NCI-H146 treated with DMSO at 0.1 percent for 48 hours (cell line): ENCODE measurements around the gene STK32B.
"Not testable (repeated sequence)": the region's sequence is repeated elsewhere in the genome, so short reads cannot be mapped to it uniquely, and the experiment has no call there.

Experiments used
- DNase-seq: peaks from one replicate; lab custom pipeline; 2025; ENCODE audit not compliant: unreplicated experiment; lab: John Stamatoyannopoulos, UW

The STK32B gene

GRCh38 chr4:5249727-5250126 is 198.4 kb downstream of the STK32B start:
- no peak for DNase-seq

DNA sequence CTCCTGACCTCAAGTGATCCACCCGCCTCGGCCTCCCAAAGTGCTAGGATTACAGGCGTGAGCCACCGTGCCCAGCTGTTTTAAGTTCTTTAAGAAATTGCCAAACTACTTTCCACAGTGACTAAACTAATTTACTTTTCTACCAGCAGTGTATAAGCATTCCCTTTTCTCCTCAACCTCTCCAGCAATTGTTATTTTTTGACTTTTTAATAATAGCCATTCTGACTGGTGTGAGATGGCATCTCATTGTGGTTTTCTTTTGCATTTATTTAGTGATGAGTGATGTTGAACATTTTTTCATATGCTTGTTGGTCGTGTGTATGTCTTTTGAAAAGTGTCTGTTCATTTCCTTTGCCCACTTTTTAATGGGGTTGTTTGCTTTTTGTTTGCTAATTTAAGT is 199.3 kb downstream of the STK32B start:
- DNase-seq = not testable (repeated sequence)

DNA sequence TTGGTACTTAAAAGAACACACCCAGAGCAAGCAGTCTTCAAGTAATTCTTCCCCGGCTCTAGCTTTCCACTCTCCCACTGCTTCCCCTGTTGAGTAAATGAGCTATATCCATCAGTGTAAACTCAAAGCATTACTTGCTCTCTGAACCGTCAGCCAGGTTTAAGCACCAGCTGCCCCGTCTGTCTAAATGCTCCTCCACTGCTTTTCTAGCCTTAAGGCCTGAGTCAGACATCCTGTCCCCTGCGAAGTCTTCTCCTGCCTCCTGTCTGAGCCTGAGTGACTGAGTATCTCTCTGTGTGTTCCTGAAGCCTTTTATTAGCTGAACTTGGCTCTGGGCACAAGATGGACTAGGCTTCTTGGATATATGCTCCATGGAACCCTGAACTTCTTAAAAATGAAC is 205.1 kb downstream of the STK32B start:
- DNase-seq = no peak

DNA sequence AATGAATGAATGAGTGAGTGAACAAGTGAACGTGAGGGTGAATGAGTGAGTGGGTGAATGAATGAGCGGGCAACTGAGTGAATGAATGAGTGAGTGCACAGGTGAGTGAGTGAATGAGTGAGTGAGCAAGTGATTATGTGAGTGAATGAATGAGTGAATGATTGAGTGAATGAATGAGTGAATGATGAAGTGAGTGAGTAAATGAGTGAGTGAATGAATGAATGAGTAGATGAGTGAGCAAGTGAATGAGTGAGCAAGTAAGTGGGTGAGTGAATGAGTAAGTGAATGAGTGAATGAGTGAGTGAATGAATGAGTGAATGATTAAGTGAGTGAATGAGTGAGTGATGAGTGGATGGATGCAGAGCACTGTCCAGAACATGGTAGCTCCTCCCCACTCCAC is 205.8 kb downstream of the STK32B start:
- no peak for DNase-seq

DNA sequence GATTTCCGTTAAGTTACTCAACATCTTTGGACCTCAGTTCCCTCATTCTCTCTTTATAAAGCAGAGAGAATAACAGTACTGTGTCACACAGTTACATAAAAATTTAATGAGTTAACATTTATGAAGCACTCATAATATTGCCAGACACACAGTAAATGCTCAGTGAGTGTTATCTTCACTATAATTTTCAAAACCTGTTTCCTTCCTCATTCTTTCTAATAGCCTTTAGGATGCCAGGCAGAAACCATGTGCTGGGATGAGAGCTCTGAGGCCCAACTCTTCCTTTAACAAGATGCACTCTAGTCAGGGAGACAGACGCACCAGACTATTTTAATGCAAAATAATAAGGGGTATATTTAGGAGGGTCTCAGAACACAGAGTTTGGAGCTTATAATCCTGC is 208.2 kb downstream of the STK32B start:
- no peak for DNase-seq

DNA sequence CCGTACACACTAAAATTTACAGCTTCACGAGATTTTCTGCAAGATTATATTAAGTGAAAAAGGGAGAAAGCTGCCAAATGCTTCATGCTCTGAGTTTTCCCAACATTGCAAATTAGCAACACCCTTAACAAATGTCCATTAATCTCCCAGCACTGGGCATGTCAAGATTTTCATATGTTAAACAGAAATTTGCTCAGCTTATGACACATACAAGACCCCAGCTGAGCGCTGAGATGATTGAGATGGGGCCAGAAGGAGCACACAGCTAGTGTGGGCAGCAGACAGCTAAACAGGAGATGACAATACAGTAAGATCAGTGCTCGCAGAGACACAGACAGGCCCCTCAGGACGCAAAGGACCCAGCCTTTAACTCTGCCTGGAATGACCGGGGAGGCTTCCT is 208.8 kb downstream of the STK32B start:
- DNase-seq = no peak

DNA sequence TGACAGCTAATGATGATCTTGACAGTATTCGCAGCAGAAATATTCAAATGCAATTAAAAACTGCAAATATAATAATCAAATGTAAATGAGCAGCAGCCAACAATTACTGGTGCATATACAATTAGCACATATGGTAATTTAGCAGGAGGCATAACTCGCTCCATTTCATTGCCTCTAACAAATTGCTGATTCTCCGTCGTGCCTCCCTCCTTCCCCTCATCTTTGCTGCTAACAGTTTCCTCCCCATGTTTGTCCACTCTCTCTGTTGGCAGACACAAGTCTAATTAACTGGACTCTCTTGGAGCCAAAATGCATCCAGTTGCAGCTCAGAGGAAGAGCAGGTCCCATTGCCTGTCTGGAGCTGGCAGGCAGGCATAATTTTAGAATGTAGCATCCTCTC is 210.6 kb downstream of the STK32B start:
- no peak for DNase-seq

DNA sequence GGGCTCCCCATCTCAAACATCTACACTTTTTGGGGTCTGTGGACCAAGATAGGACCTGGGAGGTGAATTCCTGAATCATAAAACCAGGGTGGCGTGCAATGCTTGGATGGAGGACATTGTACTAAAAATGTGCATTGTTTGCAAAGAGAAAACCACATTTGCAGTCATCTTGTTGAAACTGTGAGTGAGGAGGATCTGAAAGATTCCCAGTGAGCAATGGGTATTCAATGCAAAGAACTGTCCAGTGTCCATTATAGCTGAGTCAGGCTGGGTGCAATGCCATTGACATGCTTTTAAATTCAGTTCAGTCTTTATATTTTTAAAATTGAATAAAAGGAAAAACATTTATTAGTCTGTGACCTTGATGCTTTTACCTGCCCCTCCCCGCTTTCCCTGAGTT is 215.7 kb downstream of the STK32B start:
- DNase-seq = no peak

DNA sequence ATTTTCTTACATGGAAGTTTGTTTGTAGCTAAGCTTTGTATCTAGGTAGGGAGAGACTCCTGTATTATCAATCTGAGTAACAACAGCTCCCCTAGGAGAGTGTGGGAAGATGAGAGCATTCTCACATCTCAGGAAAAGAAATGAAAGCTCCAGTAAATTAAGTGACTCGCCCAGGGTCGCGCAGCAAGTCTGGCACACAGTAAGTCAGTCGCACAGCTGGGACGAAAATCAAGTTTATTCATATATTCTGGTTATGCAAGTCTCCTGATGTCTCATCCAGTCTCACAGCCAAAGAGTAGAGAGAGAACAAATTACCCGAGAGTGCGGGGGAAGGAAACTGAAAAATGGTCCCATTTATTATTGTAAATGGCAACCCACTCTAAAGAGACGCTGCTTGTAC is 216.1 kb downstream of the STK32B start:
- no peak for DNase-seq

DNA sequence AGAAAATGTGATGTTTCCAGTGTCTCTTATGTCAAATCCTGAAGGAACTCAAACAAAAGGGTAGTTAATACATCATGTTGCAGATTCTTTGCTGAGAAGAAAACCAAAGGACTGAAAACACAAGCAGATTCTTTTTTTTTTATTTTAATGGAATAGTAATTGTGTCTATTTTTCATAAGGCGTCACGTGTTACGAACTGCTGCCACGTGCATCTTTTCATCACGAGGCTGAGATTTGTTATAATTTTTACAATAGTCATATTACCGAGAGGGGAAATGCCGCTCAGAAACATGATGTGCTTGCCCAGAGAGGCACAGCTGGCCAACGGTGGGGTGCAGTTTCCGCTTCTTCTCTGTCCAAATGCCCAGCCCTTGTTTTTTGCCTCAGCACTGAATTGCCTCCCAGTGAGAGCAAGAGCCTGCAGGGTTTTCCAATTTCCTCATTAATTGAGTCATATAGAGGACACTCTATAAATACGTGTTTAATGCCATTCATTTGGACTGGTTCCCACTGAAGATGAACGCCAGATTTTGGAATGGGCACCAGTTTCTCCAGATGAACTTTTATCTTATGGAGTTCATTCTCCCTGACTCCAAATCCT is 225.3 kb downstream of the STK32B start:
- DNase-seq = no peak

GRCh38 chr4:5277079-5277478 is 225.8 kb downstream of the STK32B start:
- DNase-seq = no peak

DNA sequence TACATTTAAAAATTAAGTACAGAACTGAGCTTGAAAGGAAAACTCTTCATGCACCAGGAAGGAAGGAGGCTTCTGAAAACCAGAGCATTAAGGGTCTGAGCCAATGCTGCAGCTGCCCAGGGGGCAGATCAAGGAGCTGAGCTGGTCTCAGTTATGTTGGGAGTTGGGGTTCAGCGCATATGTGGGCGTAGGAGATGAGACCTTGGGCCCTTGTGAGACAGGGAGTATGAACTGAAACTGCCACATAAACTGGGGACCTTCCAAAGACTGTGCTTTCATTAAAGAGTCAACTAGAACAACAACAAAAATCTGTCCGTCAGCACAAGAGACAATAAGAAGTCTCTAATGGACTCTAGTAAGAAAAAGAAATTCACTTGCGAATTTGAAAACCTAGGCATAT is 226.9 kb downstream of the STK32B start:
- DNase-seq = no peak

- DNase-seq = not testable (repeated sequence)
Measured at GRCh38 chr4:5280069-5280468, 228.8 kb downstream of the STK32B start.

GRCh38 chr4:5280828-5281227 is 229.5 kb downstream of the STK32B start:
- no peak for DNase-seq

GRCh38 chr4:5283837-5284236 is 232.6 kb downstream of the STK32B start:
- DNase-seq = no peak

- DNase-seq = no peak
Measured at GRCh38 chr4:5284517-5284916, 233.2 kb downstream of the STK32B start.

DNA sequence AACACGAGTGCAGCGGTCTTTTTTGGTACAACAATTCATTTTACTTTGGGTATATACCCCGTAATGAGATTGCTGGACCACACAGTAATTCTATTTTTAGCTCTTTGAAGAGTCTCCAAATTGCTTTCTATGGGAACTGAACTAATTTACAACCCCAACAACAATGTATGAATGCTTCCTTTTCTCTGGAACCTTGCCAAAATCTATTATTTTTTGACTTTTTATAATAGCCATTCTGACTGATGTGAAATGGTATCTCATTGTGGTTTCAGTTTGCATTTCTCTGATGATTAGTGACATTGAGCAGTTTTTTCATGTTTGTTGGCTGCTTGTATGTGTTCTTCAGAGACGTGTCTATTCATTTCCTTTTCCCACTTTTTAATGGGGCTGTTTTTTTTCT is 240.8 kb downstream of the STK32B start:
- no peak for DNase-seq

- not testable (repeated sequence) for DNase-seq
Measured at GRCh38 chr4:5298000-5298787, 246.9 kb downstream of the STK32B start.

- no peak for DNase-seq
Measured at GRCh38 chr4:5300283-5300682, 249.0 kb downstream of the STK32B start.

DNA sequence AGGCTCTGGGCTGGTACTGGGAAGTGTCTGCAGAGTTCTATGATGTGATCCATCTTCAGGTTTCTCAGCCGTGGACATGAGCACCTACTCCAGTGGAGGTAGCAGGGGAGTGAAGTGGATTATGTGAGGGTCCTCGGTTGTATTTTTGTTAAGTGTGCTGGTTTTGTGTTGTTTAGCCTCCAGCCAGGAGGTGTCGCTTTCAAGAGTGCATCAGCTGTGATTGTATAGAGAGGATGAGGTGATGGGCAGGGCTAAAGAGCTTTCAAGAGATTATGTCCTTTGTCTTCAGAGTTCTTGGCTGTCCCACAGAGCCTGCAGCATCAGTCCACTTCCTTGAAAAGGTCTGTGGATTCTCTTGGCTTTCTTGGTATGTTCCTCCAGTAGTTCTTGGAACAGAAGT is 256.6 kb downstream of the STK32B start:
- DNase-seq = no peak

DNA sequence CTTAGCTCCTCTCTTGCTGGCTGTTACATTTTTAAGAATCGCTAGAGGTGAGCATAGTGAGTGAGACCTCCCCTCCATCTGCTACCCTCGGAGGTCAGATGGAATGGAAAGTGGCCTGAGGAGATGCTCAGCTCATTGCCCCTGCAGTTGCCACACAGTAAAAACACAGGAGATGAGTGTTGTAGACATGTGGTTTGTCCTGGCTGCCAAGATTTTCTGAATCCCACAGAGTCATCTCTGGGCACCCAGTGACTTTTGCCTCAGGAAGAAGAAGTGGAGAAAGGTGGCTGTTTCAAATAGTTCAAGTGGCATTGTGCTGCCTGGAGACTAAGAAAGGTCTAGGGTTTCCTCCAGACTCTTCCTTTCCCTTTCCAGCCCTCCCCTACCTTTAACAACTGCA is 271.0 kb downstream of the STK32B start:
- DNase-seq = no peak

DNA sequence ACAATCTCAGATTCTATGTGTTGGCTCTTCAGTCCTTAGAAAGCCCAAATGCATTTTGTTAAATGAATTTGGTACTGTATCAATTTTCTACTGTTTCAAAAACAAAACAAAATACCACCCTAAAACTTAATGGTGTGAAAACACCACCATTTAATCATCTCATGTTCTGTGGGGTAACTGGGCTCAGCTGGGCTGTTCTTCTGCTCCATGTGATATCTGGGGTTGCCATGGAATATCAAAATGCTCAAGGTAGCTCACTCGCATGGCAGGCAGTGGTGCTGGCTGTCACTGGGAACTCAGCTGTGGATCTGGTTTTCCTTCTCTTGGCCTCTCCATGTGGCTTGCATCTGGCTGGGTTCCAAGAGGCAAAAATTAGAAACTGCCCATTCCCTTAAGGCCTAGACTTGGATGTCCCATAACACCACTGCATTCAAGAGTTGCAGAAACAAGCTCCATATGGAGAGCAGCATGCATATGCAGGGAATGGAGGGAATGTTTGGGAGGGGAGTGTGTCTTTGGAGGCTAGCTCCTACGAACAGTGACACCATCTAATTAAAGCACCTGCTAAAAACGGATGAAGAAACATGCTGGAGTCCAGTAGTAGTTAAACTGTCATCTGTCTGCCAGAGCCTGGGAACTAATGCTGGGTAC is 279.2 kb downstream of the STK32B start:
- DNase-seq = no peak
